Thoracic aorta (tissue), 2 donors: ENCODE data around the gene TULP3. TPM values are rescaled to one million over a fixed set of nuclear protein-coding genes. Genes with fewer than 3 reads are reported as not detected.

Experiments used
- ATAC-seq: fragments of 150-250 bp; one replicate; pipeline ENCODE4 v1.8.0; 2017; ENCODE audit warnings: low read depth; ENCODE audit not compliant: insufficient number of reproducible peaks, low FRiP score
- DNase-seq: peaks from one replicate; pipeline ENCODE4 v3.0.0-alpha.2; 2020; ENCODE audit warnings: low spot score
- H3K27ac ChIP-seq, 2 donors: fragments of 200-600 bp; sonication (generic); 1 replicate in 1 of 2; 2 replicates in 1 of 2; pipeline ENCODE4 v1.5.1; 2016; ENCODE audit warnings: mild to moderate bottlenecking in 2 of 2, moderate library complexity in 2 of 2
- H3K27me3 ChIP-seq: fragments of 200-600 bp; sonication (generic); replicated peaks from 2 replicates; pipeline ENCODE4 v1.6.0; 2016; ENCODE audit warnings: mild to moderate bottlenecking; ENCODE audit not compliant: insufficient read depth
- H3K36me3 ChIP-seq: fragments of 200-600 bp; sonication (generic); one replicate; pipeline ENCODE4 v1.5.1; 2016
- H3K4me1 ChIP-seq, 2 donors: fragments of 200-600 bp; sonication (generic); 1 replicate in 1 of 2; 2 replicates in 1 of 2; pipeline versions ENCODE4 v1.5.1 to v1.6.0; 2016; ENCODE audit warnings: low read depth in 2 of 2, mild to moderate bottlenecking in 1 of 2; ENCODE audit not compliant: control insufficient read depth in 1 of 2
- H3K4me3 ChIP-seq: fragments of 200-600 bp; sonication (generic); 2 replicates; pipeline ENCODE4 v1.5.1; 2016; ENCODE audit warnings: mild to moderate bottlenecking
- H3K9me3 ChIP-seq: fragments of 200-600 bp; sonication (generic); 2 replicates; pipeline ENCODE4 v1.5.1; 2016
- total RNA-seq, 2 donors: library from RNA; depleted of rRNA; stranded (reverse); fragments of >200 nt; gene quantifications; one replicate each; pipeline versions ENCODE4 v1.1.0 to v1.2.3, GENCODE V29; 2016
- TF ChIP-seq, protein P1 (sequence below): fragments of 200-600 bp; sonication (generic); IDR thresholded peaks from one replicate; pipeline ENCODE4 v1.5.1; 2019; ENCODE audit warnings: antibody characterized with exemption

Gene TULP3
- total RNA-seq, 2 donors from 2014 or later = 28.4 to 30.8 TPM

GRCh38 chr12:2897418-2897817, 6.7 kb downstream of the TULP3 start:
- no peak overlapping the region for H3K27ac ChIP-seq
- H3K4me1 ChIP-seq = peaks cover 17 to 34% of the 10 kb centered on the region in 2 donors
- no peaks in the 10 kb centered on the region for H3K9me3 ChIP-seq
- H3K4me3 ChIP-seq = no peak overlapping the region
- DNase-seq (no peak), ATAC-seq (no peak)
- TF ChIP-seq, protein P1, sequence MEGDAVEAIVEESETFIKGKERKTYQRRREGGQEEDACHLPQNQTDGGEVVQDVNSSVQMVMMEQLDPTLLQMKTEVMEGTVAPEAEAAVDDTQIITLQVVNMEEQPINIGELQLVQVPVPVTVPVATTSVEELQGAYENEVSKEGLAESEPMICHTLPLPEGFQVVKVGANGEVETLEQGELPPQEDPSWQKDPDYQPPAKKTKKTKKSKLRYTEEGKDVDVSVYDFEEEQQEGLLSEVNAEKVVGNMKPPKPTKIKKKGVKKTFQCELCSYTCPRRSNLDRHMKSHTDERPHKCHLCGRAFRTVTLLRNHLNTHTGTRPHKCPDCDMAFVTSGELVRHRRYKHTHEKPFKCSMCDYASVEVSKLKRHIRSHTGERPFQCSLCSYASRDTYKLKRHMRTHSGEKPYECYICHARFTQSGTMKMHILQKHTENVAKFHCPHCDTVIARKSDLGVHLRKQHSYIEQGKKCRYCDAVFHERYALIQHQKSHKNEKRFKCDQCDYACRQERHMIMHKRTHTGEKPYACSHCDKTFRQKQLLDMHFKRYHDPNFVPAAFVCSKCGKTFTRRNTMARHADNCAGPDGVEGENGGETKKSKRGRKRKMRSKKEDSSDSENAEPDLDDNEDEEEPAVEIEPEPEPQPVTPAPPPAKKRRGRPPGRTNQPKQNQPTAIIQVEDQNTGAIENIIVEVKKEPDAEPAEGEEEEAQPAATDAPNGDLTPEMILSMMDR = no peak
- no peaks in the 10 kb centered on the region for H3K36me3 ChIP-seq
- no peaks in the 10 kb centered on the region for H3K27me3 ChIP-seq

DNA sequence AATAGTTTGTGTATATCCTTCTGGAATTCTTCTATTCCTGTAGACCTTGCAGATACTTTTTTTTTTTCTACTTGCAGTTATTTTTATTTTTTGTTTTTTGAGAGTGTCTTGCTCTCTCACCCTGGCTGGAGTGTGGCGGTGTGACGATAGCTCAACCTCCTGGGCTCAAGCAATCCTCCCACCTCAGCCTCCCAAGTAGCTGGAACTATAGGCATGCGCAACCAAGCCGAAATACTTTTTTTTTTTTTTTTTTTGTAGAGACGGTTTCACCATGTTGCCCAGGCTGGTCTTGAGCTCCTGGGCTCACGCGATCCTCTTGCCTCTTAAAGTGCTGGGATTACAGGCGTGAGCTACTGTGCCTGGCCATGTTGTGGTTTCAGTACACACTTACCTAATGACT, 10.0 kb downstream of the TULP3 start:
- Histone ChIP-seq H3K27me3 (no peaks in the 10 kb centered on the region), H3K36me3 (no peaks in the 10 kb centered on the region), H3K27ac (no peak overlapping the region), H3K4me3 (no peak overlapping the region), H3K9me3 (no peaks in the 10 kb centered on the region), H3K4me1 (peaks cover 4 to 17% of the 10 kb centered on the region in 2 donors)
- ATAC-seq (no peak), DNase-seq (no peak)
- TF ChIP-seq, protein P1 = no peak

GRCh38 chr12:2902272-2902880, 11.7 kb downstream of the TULP3 start:
- H3K4me1 ChIP-seq = peaks cover 4 to 10% of the 10 kb centered on the region in 2 donors
- DNase-seq (no peak), ATAC-seq (no peak)
- no peaks in the 10 kb centered on the region for H3K9me3 ChIP-seq
- TF ChIP-seq, protein P1 = no peak
- no peaks in the 10 kb centered on the region for H3K36me3 ChIP-seq
- no peak overlapping the region for H3K4me3 ChIP-seq
- H3K27me3 ChIP-seq = no peaks in the 10 kb centered on the region
- H3K27ac ChIP-seq = no peak overlapping the region

- no peak overlapping the region for H3K4me3 ChIP-seq
- H3K27me3 ChIP-seq = no peaks in the 10 kb centered on the region
- H3K27ac ChIP-seq = no peak overlapping the region
- H3K4me1 ChIP-seq = peaks cover 4 to 10% of the 10 kb centered on the region in 2 donors
- no peaks in the 10 kb centered on the region for H3K36me3 ChIP-seq
- TF ChIP-seq, protein P1 = no peak
- ATAC-seq (no peak), DNase-seq (no peak)
- H3K9me3 ChIP-seq = no peaks in the 10 kb centered on the region
Observed at GRCh38 chr12:2904260-2904659, 13.6 kb downstream of the TULP3 start.

GRCh38 chr12:2912216-2912575, 21.5 kb downstream of the TULP3 start:
- ATAC-seq = no peak
- Histone ChIP-seq H3K4me1 (no peaks in the 10 kb centered on the region), H3K36me3 (peaks cover 8% of the 10 kb centered on the region), H3K9me3 (no peaks in the 10 kb centered on the region), H3K27ac (no peak overlapping the region), H3K27me3 (no peaks in the 10 kb centered on the region), H3K4me3 (no peak overlapping the region)
- TF ChIP-seq, protein P1 = no peak
- no peak for DNase-seq
